NOMO-1 treated with dmso at 0.1 percent for 144 hours (cell line): ENCODE measurements around the gene IARS1.
A peak's percentile ranks its signal among the peaks of the same experiment; 100 is the strongest.

Experiments
- DNase-seq: peaks from one replicate; lab custom pipeline; 2025; ENCODE audit not compliant: unreplicated experiment; lab: John Stamatoyannopoulos, UW

The IARS1 gene

DNA sequence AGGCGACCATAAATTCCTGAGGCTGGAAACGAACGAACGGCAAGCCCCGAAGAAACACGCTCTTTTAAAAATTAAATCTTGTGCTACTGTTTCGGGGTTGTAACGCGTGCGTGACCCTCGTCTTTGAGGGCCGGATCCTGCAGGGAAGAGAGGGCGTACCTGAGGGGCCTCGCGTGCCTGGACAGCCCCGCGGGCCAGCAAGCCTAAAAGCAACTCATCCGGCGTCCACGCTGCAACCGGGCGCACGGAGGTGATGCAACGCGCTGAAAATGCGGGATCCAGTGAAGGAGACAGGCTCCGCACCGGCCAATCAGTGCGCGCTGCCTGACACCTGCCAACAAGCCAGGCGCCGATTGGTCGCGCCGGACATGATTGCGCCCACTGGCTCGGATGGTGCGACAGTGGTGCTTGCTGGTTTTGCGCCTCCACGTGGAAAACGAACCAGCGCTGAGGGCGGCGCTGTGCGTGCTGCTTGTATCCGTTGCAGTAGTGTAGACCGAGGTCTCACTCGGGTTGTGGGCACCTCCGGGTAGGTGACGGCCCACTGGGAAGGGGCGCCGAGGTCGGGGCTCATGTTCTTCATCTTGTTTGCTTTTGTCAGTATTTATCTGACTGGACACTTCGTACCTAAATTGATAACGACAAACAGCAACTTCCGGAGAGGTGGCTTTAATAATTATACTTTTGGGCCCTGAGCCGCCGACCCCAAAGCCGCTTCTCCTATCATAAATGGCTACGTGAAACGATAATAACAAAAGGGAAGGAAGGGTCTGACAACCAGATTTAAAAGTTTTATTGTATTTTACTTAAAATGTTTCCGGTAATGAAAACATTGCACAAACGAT, at the start of gene IARS1:
Gene IARS1 (minus strand): TSS at position 246 of the 845 bp plus-strand sequence. CDS start 4,278 bp downstream, outside the sequence.
- DNase-seq = peak; percentile 94

DNA sequence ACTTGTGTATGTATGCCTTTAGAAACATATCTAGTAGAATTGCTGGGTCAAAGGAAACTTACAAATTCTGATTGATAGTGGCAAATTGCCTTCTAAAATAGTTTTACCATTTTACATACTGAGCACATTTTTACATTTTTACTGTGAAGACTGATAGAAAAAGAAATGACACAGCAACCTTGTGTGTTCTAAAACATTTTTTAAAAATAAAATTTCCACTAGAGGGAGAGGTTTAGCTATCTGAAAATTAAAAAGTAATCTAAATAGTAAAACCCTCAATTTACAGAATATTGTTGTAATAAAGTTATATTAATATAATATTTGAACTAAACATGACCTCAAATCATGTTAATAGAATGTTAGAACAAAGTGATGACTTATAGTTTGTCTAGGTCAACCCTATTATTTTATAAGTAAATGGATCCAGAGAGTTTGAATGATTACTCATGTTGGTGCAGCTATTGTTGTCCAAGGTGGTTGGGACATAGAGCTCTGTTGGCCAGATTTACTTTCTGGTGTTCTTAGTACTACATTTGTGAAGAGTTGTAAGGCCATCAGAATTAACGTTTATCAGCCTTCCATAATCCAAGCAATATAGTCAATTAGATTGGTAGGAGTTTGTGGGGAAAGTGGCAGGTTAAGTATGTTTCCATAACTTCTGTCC, 49.5 kb upstream of the IARS1 start:
- no peak for DNase-seq

DNA sequence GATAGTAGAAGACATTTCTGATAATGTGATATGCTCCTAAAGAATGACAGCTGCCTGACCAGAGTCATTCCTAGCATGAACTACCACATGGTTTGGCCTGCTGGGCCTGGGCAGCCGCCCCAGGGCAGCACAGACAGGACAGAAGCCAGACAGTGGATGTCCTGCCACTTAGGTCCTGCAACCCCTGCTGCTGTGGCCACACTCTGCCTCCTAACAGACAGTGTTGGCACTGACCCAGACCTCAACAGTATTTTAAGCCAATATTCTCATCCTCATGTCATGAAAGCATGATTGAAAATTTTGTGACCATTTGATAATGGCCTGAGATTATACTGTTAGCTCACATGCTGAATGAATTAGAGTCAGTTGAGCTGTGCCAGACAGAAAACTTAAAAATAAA, 48.1 kb upstream of the IARS1 start:
- DNase-seq = no peak

DNA sequence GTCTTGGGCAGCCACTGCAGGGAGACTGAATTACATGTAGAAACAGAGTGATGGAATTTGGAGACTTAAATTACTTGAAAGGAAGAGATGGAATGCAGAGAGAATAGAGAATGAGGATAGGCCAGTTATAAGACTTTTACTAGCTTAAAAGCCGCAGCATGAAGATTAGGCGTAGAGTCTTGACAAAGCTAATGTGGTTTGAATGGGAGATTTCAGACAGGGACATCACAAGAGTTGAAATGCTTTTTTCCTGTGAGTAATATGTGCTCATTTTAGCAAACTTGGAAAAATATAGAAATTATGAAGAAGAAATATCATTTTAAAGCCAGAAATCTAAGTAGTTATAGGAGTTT, 39.8 kb upstream of the IARS1 start:
- no peak for DNase-seq

DNA sequence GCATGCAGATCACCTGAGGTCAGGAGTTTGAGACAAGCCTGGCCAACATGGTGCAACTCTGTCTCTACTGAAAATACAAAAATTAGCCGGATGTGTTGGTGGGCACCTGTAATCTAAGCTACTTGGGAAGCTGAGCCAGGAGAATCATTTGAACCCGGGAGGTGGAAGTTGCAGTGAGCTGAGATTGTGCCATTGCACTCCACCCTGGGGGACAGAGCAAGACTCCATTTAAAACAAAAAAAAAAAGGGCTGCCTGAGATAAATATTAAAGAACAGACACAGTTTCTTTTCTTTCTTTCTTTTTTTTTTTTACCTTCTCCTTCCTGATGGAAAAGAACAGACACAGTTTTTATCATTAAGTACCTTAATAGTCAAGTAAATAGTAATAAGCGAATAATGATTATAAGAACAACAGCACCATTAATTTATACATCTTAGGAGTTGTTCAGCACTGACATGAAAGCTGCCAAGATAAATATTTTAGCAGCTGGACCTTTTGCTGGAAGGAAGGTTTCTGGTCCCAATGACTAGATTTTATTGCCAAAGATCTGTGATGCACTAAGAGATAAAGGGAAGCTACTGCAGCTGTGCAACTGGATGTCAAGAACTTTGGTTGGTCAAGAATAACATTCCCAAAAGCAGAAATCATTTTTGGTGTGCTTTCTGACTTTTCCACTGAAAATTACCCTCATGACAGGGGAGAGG, 39.2 kb upstream of the IARS1 start:
- no peak for DNase-seq

DNA sequence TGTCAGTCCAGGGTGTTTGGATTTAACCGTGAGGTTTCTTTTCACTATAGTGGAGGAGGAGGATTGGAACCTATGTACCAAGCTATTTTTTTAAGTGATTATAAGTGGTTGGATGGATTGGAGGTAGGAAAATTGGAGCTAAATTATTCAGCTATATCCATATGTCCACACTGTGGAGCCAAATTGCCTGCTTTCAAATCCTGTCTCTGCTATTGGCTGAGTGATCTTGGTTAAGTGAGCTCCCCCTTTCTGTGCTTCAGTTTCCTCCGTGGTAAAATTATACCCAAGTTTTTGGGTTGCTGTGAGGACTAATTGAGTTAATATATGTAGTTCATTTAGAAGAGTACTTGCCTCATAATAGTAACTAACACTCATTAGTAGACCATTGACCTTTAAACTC, 34.7 kb upstream of the IARS1 start:
- no peak for DNase-seq

DNA sequence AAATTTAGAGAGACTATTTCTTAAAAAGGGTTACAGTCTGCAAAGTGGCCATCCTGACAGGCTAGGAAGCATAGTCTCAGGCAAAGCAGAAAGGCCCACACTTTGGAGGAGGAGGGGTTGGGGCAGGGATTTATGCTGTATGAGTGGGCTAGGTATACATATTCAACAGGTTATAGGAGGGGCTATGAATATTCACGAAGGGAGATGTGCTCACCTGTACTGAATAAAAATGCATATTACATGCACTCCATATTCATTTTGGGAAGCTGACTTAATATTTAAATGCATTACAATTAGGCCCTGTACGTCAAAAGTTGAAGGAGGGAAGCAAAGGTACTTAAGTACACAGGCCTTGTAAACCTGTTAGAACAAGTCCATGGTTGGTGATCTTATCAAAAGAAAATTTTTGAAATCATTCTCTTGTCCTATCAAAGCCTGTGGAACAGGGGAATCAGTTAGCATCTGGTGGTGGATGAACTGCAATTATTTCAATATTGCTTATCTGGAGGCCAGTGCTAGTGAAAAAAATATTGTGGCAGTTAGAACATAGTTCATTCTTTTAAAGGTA, 33.9 kb upstream of the IARS1 start:
- DNase-seq = no peak

DNA sequence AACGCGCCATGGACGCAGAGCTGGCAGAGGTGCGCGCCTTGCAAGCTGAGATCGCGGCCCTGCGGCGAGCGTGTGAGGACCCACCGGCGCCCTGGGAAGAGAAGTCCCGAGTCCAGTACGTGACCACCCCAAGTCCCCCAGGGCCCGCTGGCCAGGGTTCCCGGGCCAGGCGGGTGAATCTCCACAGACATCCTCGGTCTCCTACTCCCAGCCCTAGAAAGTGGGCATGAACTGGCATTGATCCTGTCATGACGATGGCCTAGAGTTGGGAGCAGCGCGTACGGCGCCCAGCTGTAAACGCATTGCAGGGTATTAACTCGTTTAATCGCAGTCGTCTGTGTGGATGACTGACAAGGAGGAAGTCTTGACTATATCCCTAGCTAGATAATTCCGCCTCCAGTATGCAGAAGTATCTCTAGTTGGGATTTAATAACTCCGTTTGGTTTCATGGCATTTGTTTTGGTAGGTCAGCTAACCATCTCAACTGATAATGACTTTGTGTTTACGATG, 32.5 kb upstream of the IARS1 start:
- peak; percentile 4 for DNase-seq

DNA sequence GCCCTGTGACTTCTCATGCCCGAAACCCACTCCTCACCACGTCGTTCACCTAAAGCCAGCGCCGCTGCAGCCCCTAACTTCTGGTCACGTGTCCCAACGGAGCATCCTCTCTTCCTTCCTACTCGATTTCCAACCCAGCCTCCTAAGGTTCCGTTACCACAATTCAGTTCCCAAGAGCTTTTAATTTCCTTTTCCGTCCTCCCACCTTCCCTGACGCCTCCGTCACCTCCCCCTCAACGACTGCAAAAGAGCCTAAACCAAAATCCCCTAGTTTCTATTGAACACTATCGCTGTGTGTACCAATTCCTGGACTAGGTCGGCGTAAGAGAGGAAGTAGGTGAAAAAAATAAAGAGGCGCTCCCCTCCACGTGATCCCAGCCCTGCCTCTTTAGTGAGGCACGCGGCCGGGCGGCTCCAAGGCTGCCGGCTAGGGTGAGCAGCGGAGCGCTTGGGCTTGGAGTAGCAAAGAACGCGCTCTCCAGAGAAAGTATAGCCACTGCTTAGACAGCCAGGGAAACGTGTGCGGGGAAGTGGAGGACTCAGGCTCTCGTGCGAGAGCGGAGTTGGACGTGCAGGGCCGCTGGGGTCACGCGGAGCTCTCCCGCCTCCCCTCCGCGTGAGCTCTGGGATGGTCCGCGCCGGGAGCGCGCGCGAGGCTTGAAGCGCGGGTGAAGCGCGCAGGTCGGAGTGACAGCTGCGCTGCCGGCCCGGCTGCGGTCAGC, 31.9 kb upstream of the IARS1 start, which contains the start of the genes CENPP and NOL8:
Gene CENPP (plus strand): TSS at position 685 of the 722 bp plus-strand sequence.
Gene NOL8 (minus strand): TSS at position 82 of the 722 bp plus-strand sequence. CDS start 1,189 bp downstream, outside the sequence.
- peak; percentile 89 for DNase-seq

DNA sequence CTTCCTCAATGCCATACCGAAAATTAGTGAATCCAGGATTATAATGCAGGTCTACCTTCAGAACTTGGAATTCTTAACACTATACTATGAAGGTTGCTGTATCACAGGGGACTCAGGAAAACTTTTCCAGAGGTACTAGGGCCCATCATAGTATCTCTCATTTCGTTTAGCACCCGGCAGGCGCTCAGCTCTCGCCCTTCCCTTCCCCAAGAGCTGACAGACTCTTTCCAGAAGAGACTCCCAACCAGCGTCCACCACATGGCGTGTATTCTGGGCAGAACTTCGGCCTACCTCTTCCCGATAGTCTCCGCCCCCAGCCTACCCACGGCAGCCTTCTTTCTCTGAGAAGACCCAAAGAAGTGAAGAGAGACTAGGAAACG, 31.4 kb upstream of the IARS1 start:
- DNase-seq = no peak

DNA sequence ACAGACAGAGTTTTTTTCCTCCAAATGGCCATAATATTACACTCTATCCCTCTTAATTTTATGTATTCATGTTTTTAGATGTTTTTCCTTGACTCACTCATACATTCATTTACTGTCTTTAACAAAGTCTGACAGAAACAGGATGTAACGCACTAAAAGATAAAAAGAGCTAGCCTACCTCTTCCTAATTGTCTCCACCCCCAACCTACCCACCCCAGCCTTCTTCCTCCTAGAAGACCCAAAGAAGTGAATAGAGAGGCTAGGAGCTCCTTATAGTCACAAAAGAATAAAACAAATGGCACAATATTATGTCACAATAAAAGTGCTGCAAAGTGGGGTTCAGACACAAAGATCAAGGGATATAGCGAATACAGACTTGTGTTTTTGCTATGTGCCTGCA, 30.9 kb upstream of the IARS1 start:
- no peak for DNase-seq

DNA sequence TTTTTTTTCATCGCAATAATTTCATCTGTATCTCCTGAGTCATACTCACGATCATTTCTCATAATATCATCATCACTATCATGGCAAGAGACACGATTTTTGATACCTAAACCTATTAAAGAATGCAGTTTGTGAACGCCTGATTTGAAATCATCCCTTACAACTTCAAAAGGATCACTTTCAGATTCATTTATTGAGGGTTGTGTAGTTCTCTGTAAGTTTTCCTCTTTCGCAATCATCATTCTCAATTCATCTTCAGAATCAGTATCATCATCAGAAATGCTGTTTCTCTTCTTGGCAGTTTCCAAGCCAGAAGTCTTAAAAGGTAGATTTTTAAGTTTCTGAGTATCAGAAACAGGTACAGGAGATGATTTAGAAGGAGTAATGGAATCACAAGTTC, 22.0 kb upstream of the IARS1 start:
- DNase-seq = no peak

DNA sequence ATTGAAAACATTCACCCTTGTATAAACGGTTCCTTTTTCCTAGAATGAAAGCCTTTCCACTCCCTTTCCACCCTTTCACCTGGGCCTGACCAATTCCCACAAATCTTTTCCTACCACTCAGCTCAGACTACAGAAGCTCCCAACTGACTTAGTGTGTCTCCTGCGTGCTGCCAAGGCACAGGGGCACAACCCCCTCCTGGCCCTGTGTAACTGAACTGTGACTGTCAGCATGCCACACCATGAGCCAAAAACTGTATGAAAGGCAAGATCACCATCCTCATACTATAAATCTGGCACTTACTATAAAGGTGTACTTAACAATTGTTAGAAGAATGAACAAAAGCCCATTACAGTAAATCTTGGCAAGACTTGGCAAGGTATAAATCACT, 20.1 kb upstream of the IARS1 start:
- DNase-seq = no peak

DNA sequence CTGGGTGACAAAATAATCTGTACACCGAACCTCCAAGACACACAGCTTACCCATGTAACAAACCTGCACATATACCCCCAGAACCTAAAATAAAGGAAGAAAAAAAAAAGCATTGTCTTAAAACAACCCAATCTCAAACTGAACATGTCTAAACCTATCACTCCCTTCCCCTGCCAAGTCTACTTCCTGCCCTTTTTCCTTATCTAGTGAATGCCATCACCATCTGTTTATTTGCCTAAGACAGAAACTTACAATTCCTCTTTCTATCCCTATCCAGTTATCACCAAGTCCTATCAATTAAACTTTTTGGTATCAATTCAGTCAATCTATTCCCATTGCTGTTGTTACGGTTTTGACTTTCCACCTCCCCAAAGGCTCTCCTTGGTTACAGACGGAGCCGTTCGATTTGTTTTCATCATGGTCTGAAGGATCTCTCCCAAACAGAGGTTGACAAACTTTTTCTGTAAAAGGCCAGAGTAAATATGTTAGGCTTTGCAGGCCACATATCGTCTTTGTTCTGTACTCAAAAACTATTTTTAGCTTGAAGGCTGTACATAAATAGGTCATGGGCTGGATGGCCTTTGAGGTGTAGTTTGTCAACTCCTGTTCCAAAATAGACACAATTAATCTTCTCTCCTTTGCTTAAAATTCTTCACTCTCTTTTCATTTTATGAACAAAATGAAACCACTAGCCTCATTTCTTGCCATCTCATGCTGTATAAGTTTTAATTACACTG, 19.6 kb upstream of the IARS1 start:
- DNase-seq = no peak

DNA sequence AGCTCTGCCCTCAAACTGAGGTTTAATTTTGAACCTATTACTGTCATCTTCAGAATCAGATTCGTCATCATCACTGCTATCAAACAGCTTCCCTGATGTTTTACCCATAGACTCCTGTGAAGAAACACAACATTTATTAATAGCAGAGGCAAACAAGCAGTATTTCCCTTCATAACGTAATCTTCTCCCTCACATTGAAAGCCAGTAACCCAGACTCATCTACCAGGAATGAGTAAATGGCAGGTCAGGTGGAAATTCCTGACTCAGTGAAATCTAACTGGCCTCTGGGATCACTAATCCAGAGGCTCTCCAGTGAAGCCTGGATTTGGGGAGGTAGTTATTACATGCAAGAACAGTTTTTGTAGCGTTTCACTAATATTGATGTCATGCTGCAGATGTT, 17.1 kb upstream of the IARS1 start:
- no peak for DNase-seq

DNA sequence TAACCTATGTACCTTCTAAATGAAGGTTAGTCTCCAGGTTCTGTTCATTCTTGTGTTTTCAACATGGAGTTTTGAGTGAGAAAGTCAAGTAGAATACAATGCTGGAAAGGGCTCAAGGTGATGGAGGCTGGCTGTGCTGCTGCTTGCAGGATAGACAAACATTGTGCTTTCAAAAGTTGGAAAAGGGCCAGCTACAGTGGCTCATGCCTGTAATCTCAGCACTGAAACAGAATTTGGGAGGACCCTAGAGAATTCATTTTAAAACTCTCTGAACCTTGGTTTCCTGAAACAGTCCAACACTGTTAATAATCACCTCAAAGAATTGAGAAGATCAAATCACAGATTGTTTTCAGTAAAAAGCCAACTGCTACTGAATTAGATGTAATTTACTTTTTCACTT, 15.4 kb upstream of the IARS1 start:
- no peak for DNase-seq

DNA sequence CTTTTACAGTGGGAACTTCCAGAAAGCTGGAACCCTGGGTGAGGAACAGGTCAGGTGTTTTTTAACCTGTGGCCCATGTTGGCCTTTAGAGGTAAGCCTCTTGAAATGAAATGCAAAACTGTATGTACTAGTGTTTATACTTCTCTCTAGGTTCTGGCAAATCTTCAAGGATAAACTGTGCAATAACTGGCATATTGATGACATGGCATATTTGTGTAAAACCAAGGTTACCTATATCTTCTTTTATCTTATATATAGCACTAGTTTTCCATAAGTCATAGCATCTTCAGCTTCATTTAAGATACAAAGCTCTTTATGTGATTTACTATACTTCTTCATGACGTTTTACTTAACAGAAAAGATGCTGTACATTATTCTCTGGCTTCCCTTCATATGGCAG, 7.4 kb upstream of the IARS1 start:
- no peak for DNase-seq

DNA sequence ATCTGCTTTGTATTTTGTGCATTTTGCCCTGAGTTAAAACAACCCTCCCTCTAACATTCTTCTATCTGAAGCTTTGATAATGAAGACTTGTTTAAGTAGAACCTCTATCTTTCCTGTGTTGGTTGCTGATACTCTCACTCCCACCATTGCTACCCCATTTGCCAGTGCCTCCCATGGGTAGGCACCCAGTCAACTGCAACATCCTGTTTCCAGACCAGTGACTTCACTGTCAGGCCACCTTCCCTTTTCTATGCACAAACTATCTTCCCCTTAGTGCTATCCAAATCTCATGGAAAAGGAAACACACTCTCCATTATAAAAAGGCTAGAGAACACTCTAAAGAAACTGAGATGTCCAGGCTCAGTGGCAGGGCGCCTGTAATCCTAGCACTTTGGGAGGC, 5.6 kb upstream of the IARS1 start:
- no peak for DNase-seq

DNA sequence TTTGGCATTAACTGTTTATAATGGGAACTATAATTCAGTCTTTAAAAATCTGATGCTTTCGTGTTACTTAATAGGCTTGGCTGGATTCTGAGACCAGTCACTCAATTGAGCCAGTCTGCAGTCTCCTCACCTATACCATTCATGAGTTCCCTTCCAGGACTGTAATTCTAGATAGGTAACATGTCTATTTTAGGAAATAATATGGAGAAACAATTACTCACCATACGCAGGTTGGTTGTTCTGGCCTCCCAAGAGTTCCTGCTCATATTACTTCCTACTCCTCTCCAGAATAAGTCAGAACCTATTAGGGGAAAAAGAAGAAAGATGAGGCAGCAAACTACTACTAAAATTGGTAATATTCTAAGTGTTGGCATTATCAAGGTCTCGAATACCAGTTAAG, 4.5 kb upstream of the IARS1 start:
- no peak for DNase-seq

DNA sequence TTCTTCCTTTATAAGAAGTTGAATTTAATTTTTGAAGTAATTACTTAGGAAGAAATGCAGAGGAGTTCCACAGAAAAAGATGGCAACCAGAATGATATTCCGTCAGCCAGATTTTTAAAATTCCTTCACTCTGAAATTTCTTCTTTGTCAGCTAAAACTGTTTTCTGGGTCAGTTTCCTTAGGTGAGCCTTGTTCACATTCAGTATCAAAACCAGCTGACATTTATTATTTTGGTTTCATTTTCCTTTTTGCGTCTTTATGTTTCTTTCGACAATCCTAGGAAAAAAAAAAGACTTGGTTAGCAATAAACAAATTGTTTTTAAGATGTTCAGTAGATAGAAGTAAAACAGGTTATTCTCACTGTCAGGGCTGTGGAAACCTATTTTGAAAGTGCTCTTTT, 4.1 kb upstream of the IARS1 start:
- DNase-seq = no peak
